ENCODE data around the gene MC1R. TPM values are rescaled to one million over a fixed set of nuclear protein-coding genes. Genes with fewer than 3 reads are reported as not detected.

Gene MC1R
- total RNA-seq, 2 donors from 2014 or later: 5.6 to 22.5 TPM

DNA sequence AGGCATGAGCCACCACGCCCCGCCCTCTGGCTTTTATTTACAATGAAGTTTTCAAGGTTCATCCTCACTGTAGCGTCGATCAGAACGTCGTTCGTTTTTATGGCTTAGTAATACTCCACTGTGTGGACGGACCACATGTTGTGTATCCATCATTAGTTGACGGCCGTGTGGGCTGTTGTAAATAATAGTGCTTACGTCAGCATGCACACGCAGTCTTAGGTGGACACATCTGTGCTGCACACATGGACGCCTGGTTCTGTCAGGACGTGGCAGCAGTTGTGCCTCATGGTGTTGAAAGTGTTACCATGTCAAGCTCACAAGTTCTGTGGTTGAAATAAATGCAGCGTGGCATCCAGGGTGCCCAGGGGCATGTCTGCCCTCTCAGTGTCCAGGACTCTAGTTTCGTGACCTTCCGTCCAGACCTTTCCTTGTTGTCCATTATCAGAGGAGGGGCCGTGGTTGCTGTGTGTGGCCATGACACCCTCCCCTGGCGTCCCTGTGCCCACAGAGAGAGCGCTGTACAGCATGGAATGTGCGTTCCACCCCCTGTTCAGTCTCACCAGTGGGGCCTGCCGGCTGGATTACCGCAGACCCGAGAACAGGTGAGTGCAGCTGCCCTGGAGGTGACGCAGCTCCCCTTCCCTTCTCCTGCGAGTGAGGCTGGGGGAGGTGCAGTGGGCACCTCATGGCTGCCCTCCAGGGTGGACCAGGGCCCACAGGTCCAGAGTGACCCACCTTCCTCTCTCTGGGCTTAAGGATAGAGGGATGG lies 23.0 kb upstream of the MC1R start:
- TF ChIP-seq CTCF (IDR thresholded peaks at IDR 0.05): no peak
- TF ChIP-seq POLR2AphosphoS5 (IDR thresholded peaks at IDR 0.05): no peak
- TF ChIP-seq POLR2A (IDR thresholded peaks at IDR 0.05): no peak

GRCh38 chr16:89897204-89897603 lies 21.5 kb upstream of the MC1R start:
- intact Hi-C loops (cut with DNase I): no loop called here
- no peaks in the 10 kb centered on the region for H3K27me3 ChIP-seq (replicated peaks; ENCODE audit: insufficient read depth)
- H3K36me3 ChIP-seq: peaks cover 25 to 40% of the 10 kb centered on the region in 2 donors
- no peak overlapping the region for H3K4me3 ChIP-seq
- H3K9me3 ChIP-seq: no peaks in the 10 kb centered on the region
- 98% methylated on average over 11 of the region's 11 CpGs for WGBS
- DNase-seq (ENCODE audit: low spot score): no peak
- no peak overlapping the region for H3K27ac ChIP-seq
- no peak for TF ChIP-seq CTCF (IDR thresholded peaks at IDR 0.05)
- no peak for TF ChIP-seq POLR2AphosphoS5 (IDR thresholded peaks at IDR 0.05)
- TF ChIP-seq POLR2A (IDR thresholded peaks at IDR 0.05): no peak
- H3K4me1 ChIP-seq (replicated peaks): no peaks in the 10 kb centered on the region

More for the DNA sequence above, 23.0 kb upstream of the MC1R start:
- no peak for DNase-seq (ENCODE audit: low spot score)
- intact Hi-C loops (cut with DNase I): no loop called here
- H3K4me3 ChIP-seq: no peak overlapping the region
- no peaks in the 10 kb centered on the region for H3K4me1 ChIP-seq (replicated peaks)
- no peaks in the 10 kb centered on the region for H3K27me3 ChIP-seq (replicated peaks; ENCODE audit: insufficient read depth)
- peaks cover 23 to 40% of the 10 kb centered on the region in 2 donors for H3K36me3 ChIP-seq
- WGBS: 92% methylated on average over 25 of the region's 26 CpGs
- no peaks in the 10 kb centered on the region for H3K9me3 ChIP-seq
- H3K27ac ChIP-seq: no peak overlapping the region

DNA sequence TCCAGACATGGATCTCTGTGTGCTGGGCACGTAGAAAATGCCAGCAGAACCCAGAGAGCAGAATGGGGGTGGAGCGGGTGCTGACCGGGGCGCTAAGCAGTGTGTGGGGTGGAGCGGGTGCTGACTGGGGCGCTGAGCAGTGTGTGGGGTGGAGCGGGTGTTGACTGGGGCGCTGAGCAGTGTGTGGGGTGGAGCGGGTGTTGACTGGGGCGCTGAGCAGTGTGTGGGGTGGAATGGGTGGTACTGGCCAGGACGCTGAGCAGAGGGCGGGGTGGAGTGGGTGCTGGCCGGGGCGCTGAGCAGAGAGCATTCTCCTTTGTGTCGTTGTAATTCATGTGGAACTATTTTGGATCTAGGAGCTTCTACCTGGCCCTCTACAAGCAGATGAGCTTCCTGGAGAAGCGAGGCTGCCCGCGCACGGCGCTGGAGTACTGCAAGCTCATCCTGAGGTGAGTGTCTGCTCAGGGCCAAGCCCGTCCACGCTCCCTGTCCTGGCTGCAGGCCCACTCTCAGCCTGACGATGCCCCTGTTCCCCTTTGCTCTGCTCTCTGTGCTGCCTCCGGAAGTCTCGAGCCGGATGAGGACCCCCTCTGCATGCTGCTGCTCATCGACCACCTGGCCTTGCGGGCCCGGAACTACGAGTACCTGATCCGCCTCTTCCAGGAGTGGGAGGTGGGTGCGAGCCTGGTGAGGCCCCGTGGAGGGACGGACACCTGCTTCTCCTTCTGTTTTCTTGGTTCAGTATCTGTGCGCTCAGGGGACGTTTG lies 20.3 kb upstream of the MC1R start:
- no peaks in the 10 kb centered on the region for H3K27me3 ChIP-seq (replicated peaks; ENCODE audit: insufficient read depth)
- H3K4me1 ChIP-seq (replicated peaks): no peaks in the 10 kb centered on the region
- intact Hi-C loops (cut with DNase I): no loop called here
- H3K36me3 ChIP-seq: peaks cover 13 to 31% of the 10 kb centered on the region in 2 donors
- no peak overlapping the region for H3K4me3 ChIP-seq
- TF ChIP-seq CTCF (IDR thresholded peaks at IDR 0.05): no peak
- no peak for TF ChIP-seq POLR2A (IDR thresholded peaks at IDR 0.05)
- no peak for TF ChIP-seq POLR2AphosphoS5 (IDR thresholded peaks at IDR 0.05)
- DNase-seq (ENCODE audit: low spot score): no peak
- no peak overlapping the region for H3K27ac ChIP-seq
- H3K9me3 ChIP-seq: no peaks in the 10 kb centered on the region
- 94% methylated on average over 36 of the region's 36 CpGs for WGBS

DNA sequence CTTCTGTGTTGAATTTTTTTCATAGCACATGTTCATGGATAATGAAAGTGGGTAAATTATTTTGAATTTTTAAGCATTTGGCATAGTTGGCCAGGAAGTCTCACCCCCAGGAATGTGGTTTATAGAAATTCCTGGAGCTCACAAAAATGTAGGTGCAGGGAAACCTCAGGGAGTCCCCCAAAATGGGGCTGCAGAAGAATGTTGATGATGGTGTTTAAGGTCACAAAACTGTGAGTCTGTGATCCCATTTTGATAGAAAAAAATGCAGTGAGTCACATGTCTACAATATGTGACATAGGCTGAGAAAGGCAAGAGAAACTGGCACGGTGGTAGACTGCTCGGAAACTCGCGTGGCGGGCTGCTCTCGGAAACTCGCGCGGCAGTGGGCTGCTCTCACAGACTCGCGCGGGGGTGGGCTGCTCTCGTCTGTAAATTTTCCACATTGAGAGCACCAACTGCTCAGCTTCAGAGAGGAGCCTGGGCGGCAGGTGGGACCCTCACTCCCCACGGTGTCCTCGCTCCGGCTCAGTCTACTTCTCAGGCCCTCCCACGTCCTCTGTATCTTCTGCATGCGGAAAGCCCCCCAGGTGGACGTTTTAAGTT lies 18.7 kb upstream of the MC1R start:
- no peak for TF ChIP-seq CTCF (IDR thresholded peaks at IDR 0.05)
- TF ChIP-seq POLR2A (IDR thresholded peaks at IDR 0.05): no peak
- no peak for TF ChIP-seq POLR2AphosphoS5 (IDR thresholded peaks at IDR 0.05)
- H3K27me3 ChIP-seq (replicated peaks; ENCODE audit: insufficient read depth): no peaks in the 10 kb centered on the region
- H3K9me3 ChIP-seq: no peaks in the 10 kb centered on the region
- WGBS: 93% methylated on average over 20 of the region's 20 CpGs
- no peak for DNase-seq (ENCODE audit: low spot score)
- peaks cover 13 to 33% of the 10 kb centered on the region in 2 donors for H3K36me3 ChIP-seq
- H3K4me1 ChIP-seq (replicated peaks): no peaks in the 10 kb centered on the region
- H3K4me3 ChIP-seq: no peak overlapping the region
- no peak overlapping the region for H3K27ac ChIP-seq
- intact Hi-C loops (cut with DNase I): no loop called here

All from prostate gland (tissue), 2 donors.